Measurements from ENCODE around the gene RDH8.

DNA sequence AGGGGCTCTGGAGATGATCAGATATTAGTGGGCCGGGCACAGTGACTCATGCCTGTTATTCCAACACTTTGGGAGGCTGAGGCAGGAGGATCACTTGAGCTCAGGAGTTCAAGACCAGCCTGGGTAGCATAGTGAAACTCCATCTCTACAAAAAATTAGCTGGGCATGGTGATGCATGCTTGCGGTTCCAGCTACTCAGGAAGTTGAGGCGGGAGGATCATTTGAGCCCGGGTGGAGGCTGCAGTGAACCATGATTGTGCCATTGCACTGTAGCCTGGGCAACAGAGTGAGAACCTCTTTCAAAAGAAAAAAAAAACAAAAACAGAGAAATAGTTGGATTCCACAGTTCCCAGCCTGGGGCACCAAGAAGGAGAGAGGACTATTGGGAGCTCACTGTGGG lies 54.9 kb downstream of the RDH8 start:
- TF ChIP-seq POLR2A (IDR thresholded peaks at IDR 0.05) (no peak), POLR2AphosphoS5 (IDR thresholded peaks at IDR 0.05) (no peak)
